Fibroblast of villous mesenchyme (primary cell): ENCODE measurements around the gene C14orf119. TPM values are rescaled to one million over a fixed set of nuclear protein-coding genes. Genes with fewer than 3 reads are reported as not detected.
A peak's percentile ranks its signal among the peaks of the same experiment; 100 is the strongest.

Experiments
- DNase-seq: peaks from one replicate; pipeline ENCODE4 v3.0.0-alpha.2; 2010; ENCODE audit warnings: low read depth
- H3K4me3 ChIP-seq: 2 replicates; pipeline ENCODE4 v1.5.1; 2011; ENCODE audit warnings: low read depth, mild to moderate bottlenecking, low read length
- CTCF ChIP-seq: IDR thresholded peaks from 2 replicates; pipeline ENCODE4 v1.5.1; 2012; ENCODE audit warnings: low read depth, mild to moderate bottlenecking, low read length; ENCODE audit not compliant: insufficient read depth
- total RNA-seq: library from RNA; depleted of rRNA; stranded (reverse); fragments of >200 nt; gene quantifications from 2 replicates; pipeline ENCODE4 v1.2.3, GENCODE V29; 2012

Gene C14orf119
- total RNA-seq, 1 donor: 66.1 TPM

GRCh38 chr14:23052182-23052623, 43.1 kb upstream of the C14orf119 start:
- no peak overlapping the region for H3K4me3 ChIP-seq
- TF ChIP-seq CTCF: peak; percentile 37
- no peak for DNase-seq

GRCh38 chr14:23052671-23053070, 42.6 kb upstream of the C14orf119 start:
- no peak for TF ChIP-seq CTCF
- H3K4me3 ChIP-seq: no peak overlapping the region
- no peak for DNase-seq

- no peak for DNase-seq
- no peak for TF ChIP-seq CTCF
- H3K4me3 ChIP-seq: no peak overlapping the region
Observed at GRCh38 chr14:23053426-23053825, 41.9 kb upstream of the C14orf119 start.

GRCh38 chr14:23054000-23054811, 41.1 kb upstream of the C14orf119 start:
- DNase-seq: no peak
- no peak for TF ChIP-seq CTCF

GRCh38 chr14:23055147-23055550, 40.2 kb upstream of the C14orf119 start:
- no peak for TF ChIP-seq CTCF
- DNase-seq: no peak
- H3K4me3 ChIP-seq: no peak overlapping the region

More at GRCh38 chr14:23054000-23054811, 41.1 kb upstream of the C14orf119 start:
- H3K4me3 ChIP-seq: no peak overlapping the region

- no peak for TF ChIP-seq CTCF
- H3K4me3 ChIP-seq: no peak overlapping the region
- peak; percentile 59 for DNase-seq
Observed at GRCh38 chr14:23055621-23056144, 39.6 kb upstream of the C14orf119 start.
